ENCODE data around the gene IPCEF1.

Gene IPCEF1

GRCh38 chr6:154243793-154244750 is 112.5 kb downstream of the IPCEF1 start:
- DNase-seq = peak; percentile 20

GRCh38 chr6:154242617-154243357 is 113.8 kb downstream of the IPCEF1 start:
- no peak for DNase-seq

GRCh38 chr6:154241581-154241980 is 115.0 kb downstream of the IPCEF1 start:
- DNase-seq = no peak

- peak; percentile 56 for DNase-seq
These were observed 115.5 kb downstream of the IPCEF1 start for GRCh38 chr6:154241061-154241460.

- DNase-seq = peak; percentile 49
These were observed 117.2 kb downstream of the IPCEF1 start for GRCh38 chr6:154239392-154239791.

- no peak for DNase-seq
These were observed 117.8 kb downstream of the IPCEF1 start for GRCh38 chr6:154238831-154239230.

GRCh38 chr6:154236646-154237301 is 119.8 kb downstream of the IPCEF1 start:
- no peak for DNase-seq

- no peak for DNase-seq
These were observed 122.4 kb downstream of the IPCEF1 start for GRCh38 chr6:154234019-154234772.

- no peak for DNase-seq
These were observed 123.2 kb downstream of the IPCEF1 start for GRCh38 chr6:154233383-154233782.

- peak; percentile 30 for DNase-seq
These were observed 124.3 kb downstream of the IPCEF1 start for GRCh38 chr6:154232013-154232910.

GRCh38 chr6:154230910-154231595 is 125.5 kb downstream of the IPCEF1 start:
- DNase-seq = no peak

- DNase-seq = no peak
These were observed 126.2 kb downstream of the IPCEF1 start for GRCh38 chr6:154230393-154230792.

GRCh38 chr6:154229786-154230185 is 126.8 kb downstream of the IPCEF1 start:
- peak; percentile 50 for DNase-seq

- peak; percentile 25 for DNase-seq
These were observed 128.1 kb downstream of the IPCEF1 start for GRCh38 chr6:154228521-154228905.

- DNase-seq = no peak
These were observed 128.6 kb downstream of the IPCEF1 start for GRCh38 chr6:154227862-154228520.

- no peak for DNase-seq
These were observed 130.1 kb downstream of the IPCEF1 start for GRCh38 chr6:154226461-154226860.

- no peak for DNase-seq
These were observed 133.3 kb downstream of the IPCEF1 start for GRCh38 chr6:154223296-154223695.

GRCh38 chr6:154222716-154223115 is 133.9 kb downstream of the IPCEF1 start:
- no peak for DNase-seq

GRCh38 chr6:154219250-154219649 is 137.4 kb downstream of the IPCEF1 start:
- no peak for DNase-seq

GRCh38 chr6:154218787-154219186 is 137.8 kb downstream of the IPCEF1 start:
- no peak for DNase-seq
